PC-9 (cell line): ENCODE results near the gene LCN9. TPM values are rescaled to one million over a fixed set of nuclear protein-coding genes. Genes with fewer than 3 reads are reported as not detected.

Experiments
- BruUV-seq: library from RNA; stranded (reverse); fragments of 400-500 nt; replicated peaks from 2 replicates; lab custom pipeline; 2021; lab: Mats Ljungman, UMichigan
- CTCF ChIA-PET: fragments of 300-600 bp; sonication (Branson Sonifier 250); formaldehyde crosslinking; loops from one replicate; lab custom pipeline; 2022; ENCODE audit warnings: antibody characterized with exemption; lab: Charles Lee
- POLR2A ChIA-PET: fragments of 300-600 bp; sonication (Branson Sonifier 250); formaldehyde crosslinking; loops from one replicate; lab custom pipeline; 2022; ENCODE audit warnings: antibody characterized with exemption; ENCODE audit not compliant: unreplicated experiment; lab: Charles Lee
- DNase-seq, 2 experiments: peaks; one replicate each; pipeline versions ENCODE4 v3.0.0 to v3.0.0-alpha.2; 2015 to 2022; ENCODE audit warnings: mixed read lengths in 1 of 2
- H2AFZ ChIP-seq: fragments of 200-600 bp; sonication (generic); 2 replicates; pipeline ENCODE4 v1.8.1; 2017; ENCODE audit warnings: antibody characterized with exemption
- H3F3A ChIP-seq: fragments of 200-600 bp; sonication (generic); 2 replicates; pipeline ENCODE4 v1.8.1; 2017; ENCODE audit warnings: antibody characterized with exemption, mild to moderate bottlenecking, low read depth; ENCODE audit not compliant: insufficient read depth
- H3K27ac ChIP-seq: fragments of 200-600 bp; sonication (generic); 2 replicates; pipeline ENCODE4 v1.6.1; 2016; ENCODE audit warnings: mixed run types
- H3K27me3 ChIP-seq: fragments of 200-600 bp; sonication (generic); 2 replicates; pipeline ENCODE4 v1.6.1; 2016; ENCODE audit warnings: low read depth, mixed run types; ENCODE audit not compliant: insufficient read depth
- H3K36me3 ChIP-seq: fragments of 200-600 bp; sonication (generic); 2 replicates; pipeline ENCODE4 v1.6.1; 2016; ENCODE audit warnings: low read depth, mixed run types
- H3K4me1 ChIP-seq: fragments of 200-600 bp; sonication (generic); replicated peaks from 2 replicates; pipeline ENCODE4 v1.6.1; 2016; ENCODE audit warnings: mixed run types; ENCODE audit not compliant: insufficient read depth
- H3K4me2 ChIP-seq: fragments of 200-600 bp; sonication (generic); 2 replicates; pipeline ENCODE4 v1.6.1; 2017; ENCODE audit warnings: mixed run types
- H3K4me3 ChIP-seq: fragments of 200-600 bp; sonication (generic); 2 replicates; pipeline ENCODE4 v1.6.1; 2016; ENCODE audit warnings: mixed run types
- H3K79me2 ChIP-seq: fragments of 200-600 bp; sonication (generic); 2 replicates; pipeline ENCODE4 v1.6.1; 2017; ENCODE audit warnings: low read depth, mixed run types
- H3K9me2 ChIP-seq: fragments of 200-600 bp; sonication (generic); 2 replicates; pipeline ENCODE4 v1.8.1; 2017; ENCODE audit warnings: mild to moderate bottlenecking; ENCODE audit not compliant: insufficient read depth
- H3K9me3 ChIP-seq: fragments of 200-600 bp; sonication (generic); 2 replicates; pipeline ENCODE4 v1.8.1; 2016; ENCODE audit warnings: low read depth; ENCODE audit not compliant: insufficient read depth
- H4K20me1 ChIP-seq: fragments of 200-600 bp; sonication (generic); 2 replicates; pipeline ENCODE4 v1.8.1; 2017; ENCODE audit not compliant: insufficient read depth
- EZH2 ChIP-seq: fragments of 200-600 bp; sonication (generic); IDR thresholded peaks from 2 replicates; pipeline ENCODE4 v1.8.0; 2017; ENCODE audit warnings: antibody characterized with exemption, low read depth
- intact Hi-C: fragments of 100-400 bp; cut with micrococcal nuclease; formaldehyde crosslinking; loops from one replicate; pipeline ENCODE4 v1.10.0; 2022; ENCODE audit not compliant: unreplicated experiment
- total RNA-seq: library from RNA; stranded (reverse); gene quantifications from 2 replicates; pipeline ENCODE4 v1.2.3, GENCODE V29; 2021
- TF ChIP-seq, protein P1 (sequence below): fragments of 200-600 bp; sonication (generic); conservative IDR thresholded peaks from 2 replicates; pipeline ENCODE4 v1.6.1; 2017; ENCODE audit warnings: mixed run types, antibody characterized with exemption, mild to moderate bottlenecking, moderate library complexity

The LCN9 gene
- total RNA-seq, 1 experiment from 2014 or later, result not detected

DNA sequence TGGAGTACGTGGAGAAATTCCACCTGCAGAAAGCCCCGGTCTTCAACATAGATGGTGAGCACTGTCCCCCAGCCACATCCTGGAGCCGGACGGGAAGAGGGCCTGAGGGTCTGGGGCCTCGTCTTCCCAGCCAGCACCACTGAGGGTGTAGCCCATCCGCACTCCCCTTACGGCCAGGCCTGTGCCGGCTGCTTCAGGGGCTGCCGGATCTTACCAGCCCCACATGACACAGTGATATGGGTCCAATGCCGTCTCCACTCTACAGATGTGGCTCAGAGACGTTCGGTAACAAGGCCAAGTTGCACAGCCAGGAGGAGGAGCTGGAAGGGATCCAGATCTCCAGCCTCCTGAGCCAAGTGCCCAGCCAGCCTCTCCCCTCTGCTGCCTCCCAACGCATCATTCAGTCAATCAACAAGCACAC, 45.1 kb upstream of the LCN9 start:
- POLR2A ChIA-PET, result no interaction called here
- no peak overlapping the region for H2AFZ ChIP-seq
- no TSS peak for BruUV-seq

DNA sequence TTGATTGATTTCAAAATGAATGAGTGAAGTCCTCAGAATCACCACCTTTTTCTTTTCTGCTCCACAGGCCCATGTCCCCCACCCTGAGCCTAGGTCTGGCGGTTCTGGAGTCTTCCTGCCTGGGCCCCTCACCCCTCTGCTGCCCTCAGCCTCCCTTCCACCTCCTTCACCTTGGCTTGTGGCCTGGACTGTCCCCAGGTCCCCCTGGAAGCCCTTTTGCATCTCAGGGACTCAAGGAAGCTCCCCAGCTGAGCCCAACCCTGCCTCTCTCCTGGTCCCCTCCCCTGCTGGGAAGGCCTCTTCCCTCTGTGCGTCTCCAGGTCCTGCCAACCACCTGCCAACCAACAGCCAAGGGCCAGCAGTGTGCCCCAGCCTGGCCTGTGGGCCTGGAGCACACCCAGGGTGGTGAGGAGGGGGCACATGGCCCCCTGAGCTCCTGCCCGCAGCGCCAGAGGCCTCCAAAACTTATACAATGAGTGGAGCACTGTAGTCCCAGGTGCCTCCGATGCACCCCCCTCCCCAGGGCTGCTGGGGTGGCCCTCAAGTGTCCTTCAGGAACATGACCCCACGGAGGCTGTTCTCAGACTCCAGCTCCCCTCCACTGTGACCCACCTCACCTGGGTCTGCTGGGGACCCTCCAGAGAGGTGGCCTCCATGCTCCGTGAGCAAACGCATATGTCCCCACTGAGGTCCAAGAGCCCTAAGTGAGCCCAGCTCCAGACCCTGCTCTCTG, 44.1 kb upstream of the LCN9 start:
- intact Hi-C loops, result no loop called here
- no peaks in the 10 kb centered on the region for H3K36me3 ChIP-seq
- CTCF ChIA-PET, result no interaction called here
- H2AFZ ChIP-seq, result no peak overlapping the region
- H3F3A ChIP-seq, result no peaks in the 10 kb centered on the region
- H4K20me1 ChIP-seq, result no peaks in the 10 kb centered on the region
- no peaks in the 10 kb centered on the region for H3K4me1 ChIP-seq
- BruUV-seq, result no TSS peak
- H3K27me3 ChIP-seq, result peaks cover 95% of the 10 kb centered on the region
- POLR2A ChIA-PET, result no interaction called here
- no peaks in the 10 kb centered on the region; the same call in 1 of the 2 replicates for H3K9me3 ChIP-seq
- TF ChIP-seq EZH2, result no peak
- TF ChIP-seq, protein P1, sequence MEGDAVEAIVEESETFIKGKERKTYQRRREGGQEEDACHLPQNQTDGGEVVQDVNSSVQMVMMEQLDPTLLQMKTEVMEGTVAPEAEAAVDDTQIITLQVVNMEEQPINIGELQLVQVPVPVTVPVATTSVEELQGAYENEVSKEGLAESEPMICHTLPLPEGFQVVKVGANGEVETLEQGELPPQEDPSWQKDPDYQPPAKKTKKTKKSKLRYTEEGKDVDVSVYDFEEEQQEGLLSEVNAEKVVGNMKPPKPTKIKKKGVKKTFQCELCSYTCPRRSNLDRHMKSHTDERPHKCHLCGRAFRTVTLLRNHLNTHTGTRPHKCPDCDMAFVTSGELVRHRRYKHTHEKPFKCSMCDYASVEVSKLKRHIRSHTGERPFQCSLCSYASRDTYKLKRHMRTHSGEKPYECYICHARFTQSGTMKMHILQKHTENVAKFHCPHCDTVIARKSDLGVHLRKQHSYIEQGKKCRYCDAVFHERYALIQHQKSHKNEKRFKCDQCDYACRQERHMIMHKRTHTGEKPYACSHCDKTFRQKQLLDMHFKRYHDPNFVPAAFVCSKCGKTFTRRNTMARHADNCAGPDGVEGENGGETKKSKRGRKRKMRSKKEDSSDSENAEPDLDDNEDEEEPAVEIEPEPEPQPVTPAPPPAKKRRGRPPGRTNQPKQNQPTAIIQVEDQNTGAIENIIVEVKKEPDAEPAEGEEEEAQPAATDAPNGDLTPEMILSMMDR, result no peak
- no peak overlapping the region for H3K4me2 ChIP-seq
- H3K27ac ChIP-seq, result no peak overlapping the region
- no peak overlapping the region for H3K4me3 ChIP-seq
- H3K9me2 ChIP-seq, result no peaks in the 10 kb centered on the region
- no peak for DNase-seq
- no peaks in the 10 kb centered on the region for H3K79me2 ChIP-seq

More for the DNA sequence above, 45.1 kb upstream of the LCN9 start:
- Histone ChIP-seq H3K27me3 (peaks cover 95% of the 10 kb centered on the region), H3K27ac (no peak overlapping the region), H3K4me2 (no peak overlapping the region), H3F3A (no peaks in the 10 kb centered on the region), H4K20me1 (no peaks in the 10 kb centered on the region), H3K36me3 (no peaks in the 10 kb centered on the region), H3K4me1 (no peaks in the 10 kb centered on the region), H3K9me2 (no peaks in the 10 kb centered on the region), H3K9me3 (no peaks in the 10 kb centered on the region), H3K4me3 (no peak overlapping the region), H3K79me2 (no peaks in the 10 kb centered on the region)
- DNase-seq, result no peak
- CTCF ChIA-PET, result no interaction called here
- TF ChIP-seq EZH2, result no peak
- TF ChIP-seq, protein P1, result no peak
- intact Hi-C loops, result no loop called here

DNA sequence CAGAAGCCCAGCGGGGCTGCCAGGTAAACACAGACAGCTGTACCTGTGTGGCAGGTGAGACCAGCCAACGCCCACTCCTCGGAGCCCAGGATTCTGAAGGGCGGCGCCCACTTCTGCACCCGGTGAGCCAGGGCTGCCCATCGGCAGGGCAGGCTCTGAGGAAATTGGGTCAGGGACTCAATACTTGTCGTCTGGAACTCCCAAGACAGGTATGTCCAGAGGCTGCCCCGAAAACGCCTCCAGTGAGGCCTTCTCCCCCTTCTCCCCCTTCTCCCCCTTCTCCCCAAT, 43.6 kb upstream of the LCN9 start:
- H2AFZ ChIP-seq, result no peak overlapping the region
- no peaks in the 10 kb centered on the region for H4K20me1 ChIP-seq
- no peaks in the 10 kb centered on the region for H3K4me1 ChIP-seq
- no peak overlapping the region for H3K4me3 ChIP-seq
- H3K9me2 ChIP-seq, result no peaks in the 10 kb centered on the region
- TF ChIP-seq EZH2, result no peak
- no TSS peak for BruUV-seq
- H3K9me3 ChIP-seq, result no peaks in the 10 kb centered on the region; the same call in 1 of the 2 replicates
- no peak overlapping the region for H3K4me2 ChIP-seq
- no peak for DNase-seq
- intact Hi-C loops, result no loop called here
- POLR2A ChIA-PET, result no interaction called here
- no peaks in the 10 kb centered on the region for H3K36me3 ChIP-seq
- no peak overlapping the region for H3K27ac ChIP-seq
- H3K79me2 ChIP-seq, result no peaks in the 10 kb centered on the region
- peaks cover 94% of the 10 kb centered on the region for H3K27me3 ChIP-seq
- CTCF ChIA-PET, result no interaction called here
- H3F3A ChIP-seq, result no peaks in the 10 kb centered on the region
